ENCODE results near the gene PHACTR1.
"Not testable (repeated sequence)": the region's sequence is repeated elsewhere in the genome, so short reads cannot be mapped to it uniquely, and the experiment has no call there.

The PHACTR1 gene

DNA sequence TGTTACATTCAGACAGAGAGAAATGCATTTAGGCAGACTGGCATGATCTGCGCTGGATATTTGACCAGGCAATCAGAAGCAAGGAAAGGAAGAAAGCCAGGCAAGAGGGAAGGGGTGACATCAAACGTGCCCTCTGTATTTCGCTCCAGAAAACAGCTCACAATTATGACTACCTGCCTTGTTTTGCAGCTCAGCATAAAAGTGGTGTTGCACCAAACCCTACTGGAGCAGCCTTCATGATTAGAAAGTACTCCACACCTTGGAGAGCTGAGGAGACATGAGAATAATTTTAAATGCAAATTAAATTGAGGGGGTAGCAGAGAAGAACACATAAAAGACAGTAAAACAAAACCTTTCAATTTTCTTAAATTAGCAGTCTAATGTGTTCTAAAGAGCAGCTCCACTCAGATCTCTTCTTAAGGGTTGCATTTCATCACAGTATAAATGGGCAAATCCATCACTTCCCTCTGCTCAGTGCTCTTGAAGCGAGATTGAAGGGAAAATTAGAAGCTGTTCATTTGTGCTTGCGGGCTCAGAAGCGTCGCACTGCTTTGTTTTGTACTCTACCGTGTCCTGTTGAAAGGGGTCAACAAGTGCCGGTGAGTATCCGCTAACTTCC lies at the start of gene PHACTR1:
PHACTR1 (plus strand) TSS at position 470 of the 619 bp plus-strand sequence.
- DNase-seq = no peak

GRCh38 chr6:12666886-12667285 lies 49.7 kb upstream of the PHACTR1 start:
- DNase-seq = no peak

DNA sequence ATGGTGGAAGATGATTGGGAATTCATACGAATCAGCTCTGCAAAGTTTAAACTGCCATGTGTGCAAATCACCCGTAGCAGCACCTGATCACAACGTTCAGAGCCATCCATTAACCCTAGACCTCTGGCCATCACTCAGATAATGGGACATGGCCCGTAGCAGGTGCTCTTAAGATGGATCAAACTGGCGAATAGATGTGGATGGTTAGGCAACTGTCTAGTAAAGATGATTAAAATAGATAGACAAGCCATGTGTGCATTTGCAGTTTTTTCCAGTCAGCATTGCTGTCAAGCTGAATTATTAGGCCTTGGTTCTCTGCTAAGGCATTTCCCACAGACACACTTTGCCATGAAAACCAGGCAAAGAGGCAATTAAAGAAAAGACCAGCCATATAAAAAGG lies 40.6 kb upstream of the PHACTR1 start:
- no peak for DNase-seq

DNA sequence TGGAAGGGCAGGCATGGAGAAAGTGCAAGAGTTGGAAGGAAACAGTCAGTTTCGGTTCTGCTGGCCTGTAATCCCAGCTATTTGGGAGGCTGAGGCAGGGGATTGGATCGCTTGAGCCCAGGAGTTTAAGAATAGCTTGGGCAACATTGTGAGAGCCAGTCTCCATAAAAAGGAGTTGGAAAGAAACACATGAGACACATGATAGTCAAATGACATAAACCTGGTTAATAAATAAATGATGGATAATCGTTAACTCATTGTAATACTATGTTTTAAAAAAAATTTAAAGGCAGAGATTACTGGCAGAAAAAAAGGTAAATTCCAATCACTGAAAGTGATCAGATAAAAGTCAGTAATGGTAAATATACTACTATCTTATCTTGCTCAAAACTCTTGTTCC lies 37.2 kb upstream of the PHACTR1 start:
- DNase-seq = no peak

- no peak for DNase-seq
Measured at GRCh38 chr6:12693122-12693521, 23.4 kb upstream of the PHACTR1 start.

DNA sequence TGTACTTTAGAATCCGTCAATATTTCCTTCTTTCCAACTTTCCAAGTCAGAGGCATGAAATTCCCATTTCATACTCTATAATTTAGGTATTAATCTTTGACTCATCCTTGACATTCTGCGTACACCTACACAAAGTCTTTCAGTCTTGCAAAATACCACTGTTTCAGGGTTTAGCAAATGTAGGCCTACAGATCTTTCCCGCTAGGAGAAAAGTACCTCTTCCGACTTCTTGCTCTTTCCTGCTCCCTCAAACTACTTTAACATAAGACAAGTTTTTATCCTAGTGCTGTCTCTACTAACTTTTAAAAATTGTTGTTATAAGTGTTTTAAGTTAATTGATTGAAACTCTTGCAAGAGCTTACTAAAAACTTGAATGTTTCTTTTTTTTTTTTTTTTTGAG lies 18.3 kb upstream of the PHACTR1 start:
- DNase-seq = no peak

DNA sequence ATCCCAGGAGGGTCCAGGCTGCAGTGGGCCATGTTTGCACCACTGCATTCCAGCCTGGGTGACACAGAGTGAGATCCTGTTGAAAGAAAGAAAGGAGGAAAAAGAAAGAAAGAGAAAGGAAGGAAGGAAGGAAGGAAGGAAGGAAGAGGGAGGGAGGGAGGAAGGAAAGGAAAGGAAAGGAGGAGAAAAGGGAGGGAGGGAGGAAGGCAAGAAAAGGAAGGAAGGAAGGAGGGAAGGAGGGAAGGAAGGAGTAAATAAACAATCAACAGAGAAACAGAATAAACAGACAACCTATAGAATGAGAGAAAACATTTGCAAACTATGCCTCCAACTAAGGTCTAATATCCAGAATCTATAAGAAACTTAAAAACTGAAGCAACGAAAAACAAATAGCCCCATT lies 11.6 kb upstream of the PHACTR1 start:
- no peak for DNase-seq

DNA sequence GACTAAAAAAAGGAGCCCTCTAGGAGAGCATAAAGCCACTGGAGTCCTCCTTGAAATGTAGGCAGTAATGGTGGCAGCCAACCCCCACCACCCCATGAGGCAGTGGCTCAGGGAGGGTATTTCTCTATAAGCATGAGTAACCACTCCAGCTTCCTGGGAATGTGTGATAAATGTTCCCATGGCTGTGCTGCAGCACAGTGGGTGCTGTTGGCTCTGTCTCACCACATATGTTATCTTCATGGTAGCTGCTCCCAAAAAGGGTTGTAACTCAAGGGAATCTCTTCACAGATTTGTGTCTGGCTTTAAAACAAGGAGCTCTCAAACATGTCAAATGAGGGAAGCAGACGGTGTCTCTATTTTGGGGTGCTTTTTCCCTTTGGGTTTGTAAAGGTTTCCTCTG lies 7.5 kb upstream of the PHACTR1 start:
- DNase-seq = peak in 20 of 58 donors; percentile 6 to 75 (median 34)

DNA sequence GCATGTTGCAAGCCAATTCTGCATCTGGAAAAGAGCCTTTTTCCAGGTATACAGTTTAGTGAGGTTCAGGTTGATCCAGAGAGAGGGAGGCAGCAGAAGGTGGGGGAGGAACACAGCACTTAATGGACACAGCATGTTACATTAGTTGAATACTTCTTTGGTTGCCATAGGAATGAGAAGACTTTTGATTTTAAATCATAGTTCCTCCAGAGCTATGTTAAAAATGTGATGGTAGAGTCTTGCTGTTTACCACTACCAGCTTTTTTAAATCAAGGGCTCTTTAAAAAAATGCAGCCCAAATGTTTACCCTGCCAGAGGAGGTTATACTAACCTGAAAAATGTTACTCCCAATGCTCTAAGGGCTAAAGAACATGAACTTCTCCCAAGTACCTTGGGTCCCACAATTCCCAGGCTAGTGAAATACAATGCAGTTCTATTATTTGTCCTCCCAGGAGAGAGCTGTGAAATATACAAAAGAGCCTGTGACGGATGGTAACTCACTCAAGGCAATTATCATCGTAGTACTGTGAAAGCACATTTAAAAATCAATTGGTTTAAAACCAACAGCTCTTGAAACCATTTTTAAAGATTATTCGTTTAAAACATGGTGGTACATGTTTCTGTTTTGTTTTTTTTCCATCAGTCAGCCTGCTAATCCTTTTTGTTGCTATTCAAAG lies 6.9 kb upstream of the PHACTR1 start:
- no peak for DNase-seq

GRCh38 chr6:12710921-12711320 lies 5.6 kb upstream of the PHACTR1 start:
- no peak for DNase-seq

DNA sequence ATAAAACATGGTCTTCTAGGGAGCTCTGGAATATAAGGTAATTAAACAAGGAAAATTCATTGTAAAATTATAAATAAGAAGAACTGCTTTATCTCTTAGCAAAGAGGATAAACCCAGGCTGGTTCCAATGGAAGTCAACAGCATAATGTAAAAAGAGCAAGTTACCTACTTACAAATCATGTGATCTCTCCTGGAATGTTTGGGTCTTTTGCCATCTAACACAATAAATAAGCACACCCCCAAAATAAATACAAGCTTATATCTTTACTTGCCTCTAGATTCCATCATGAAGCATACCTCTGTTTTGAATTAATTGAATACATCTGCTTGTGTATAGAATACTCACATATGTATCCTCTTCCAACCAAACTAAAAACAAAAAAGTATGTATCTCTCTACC lies 2.5 kb upstream of the PHACTR1 start:
- DNase-seq = no peak

DNA sequence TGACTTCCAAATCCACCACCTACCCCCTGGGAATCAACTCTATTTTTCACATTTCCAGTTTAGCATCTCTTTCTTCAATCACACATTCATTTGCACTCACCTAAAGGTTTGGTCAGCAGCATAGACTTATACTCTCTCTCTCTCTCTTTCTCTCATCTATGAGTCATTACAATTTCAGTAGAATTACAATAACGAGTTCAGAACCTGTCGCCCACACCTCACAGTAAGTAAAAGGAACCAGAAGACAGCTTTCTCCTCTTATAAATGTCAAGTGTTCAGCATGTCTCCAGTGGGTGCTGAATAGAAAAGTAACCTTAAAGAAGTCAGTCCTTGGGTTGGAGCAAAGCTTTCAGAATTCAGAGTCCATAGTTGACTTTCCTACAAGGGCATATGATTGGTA lies 1.1 kb upstream of the PHACTR1 start:
- DNase-seq = no peak

- peak in 5 of 58 donors; percentile 2 to 30 (median 18) for DNase-seq
Measured at GRCh38 chr6:12717356-12717755, 789 bp downstream of the PHACTR1 start.

GRCh38 chr6:12718015-12718414 lies 1.4 kb downstream of the PHACTR1 start:
- DNase-seq = no peak

DNA sequence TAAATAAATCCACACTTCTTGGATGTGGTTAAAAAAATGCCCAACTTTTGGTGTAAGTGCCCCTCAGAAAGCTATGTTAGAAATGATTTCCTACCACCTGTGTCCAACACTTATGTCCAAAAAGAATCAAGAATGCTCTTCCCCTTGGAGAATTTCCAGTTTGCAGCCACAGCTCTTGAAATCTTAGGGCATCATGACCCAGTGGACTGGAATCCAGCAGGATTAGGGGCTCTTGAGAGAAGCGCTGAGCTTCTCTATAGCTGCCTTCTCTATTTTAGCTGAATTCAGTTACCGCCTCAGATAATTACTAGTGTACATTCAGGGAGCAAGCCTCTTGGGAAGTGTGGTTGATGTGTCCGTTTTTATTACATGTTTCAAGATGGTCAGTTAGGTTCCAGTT lies 2.5 kb downstream of the PHACTR1 start:
- no peak for DNase-seq

- DNase-seq = peak in 21 of 58 donors; percentile 2 to 76 (median 31)
Measured at GRCh38 chr6:12720310-12720709, 3.7 kb downstream of the PHACTR1 start.

GRCh38 chr6:12725263-12725662 lies 8.7 kb downstream of the PHACTR1 start:
- DNase-seq = no peak

- DNase-seq = no peak
Measured at GRCh38 chr6:12729467-12729866, 12.9 kb downstream of the PHACTR1 start.

- not testable (repeated sequence) for DNase-seq
Measured at GRCh38 chr6:12730809-12731208, 14.2 kb downstream of the PHACTR1 start.

- DNase-seq = peak in 7 of 58 donors; percentile 10 to 48 (median 22)
Measured at GRCh38 chr6:12733876-12734275, 17.3 kb downstream of the PHACTR1 start.

- DNase-seq = no peak
Measured at GRCh38 chr6:12735786-12736185, 19.2 kb downstream of the PHACTR1 start.

DNA sequence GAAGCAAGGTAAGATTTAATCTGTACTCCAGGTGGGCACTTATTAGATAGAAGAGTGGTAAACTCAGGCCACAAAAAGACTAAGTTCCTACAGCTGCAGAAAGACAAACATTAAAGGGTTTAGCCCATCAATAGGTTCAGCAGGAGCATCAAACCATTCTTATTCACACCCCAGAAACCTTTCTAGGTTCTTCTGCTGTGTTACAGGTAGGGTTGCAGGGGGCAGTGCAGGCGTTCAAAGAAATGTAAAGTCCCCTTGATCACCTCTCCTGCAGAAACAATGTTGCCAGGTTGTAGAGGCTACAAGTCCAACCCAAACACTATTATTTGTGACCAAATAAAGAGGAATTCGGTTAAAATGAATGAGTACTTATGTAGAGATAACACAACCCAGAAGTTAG lies 31.8 kb downstream of the PHACTR1 start:
- no peak for DNase-seq

- peak in 3 of 58 donors; percentile 8 to 20 (median 12) for DNase-seq
Measured at GRCh38 chr6:12748815-12749521, 32.4 kb downstream of the PHACTR1 start.

Data from anterior cingulate cortex (tissue), 58 donors.